Measurements from ENCODE around the gene LRRC28. TPM values are rescaled to one million over a fixed set of nuclear protein-coding genes. Genes with fewer than 3 reads are reported as not detected.

LRRC28 gene
- total RNA-seq, 1 experiment from 2014 or later: 21.4 TPM

DNA sequence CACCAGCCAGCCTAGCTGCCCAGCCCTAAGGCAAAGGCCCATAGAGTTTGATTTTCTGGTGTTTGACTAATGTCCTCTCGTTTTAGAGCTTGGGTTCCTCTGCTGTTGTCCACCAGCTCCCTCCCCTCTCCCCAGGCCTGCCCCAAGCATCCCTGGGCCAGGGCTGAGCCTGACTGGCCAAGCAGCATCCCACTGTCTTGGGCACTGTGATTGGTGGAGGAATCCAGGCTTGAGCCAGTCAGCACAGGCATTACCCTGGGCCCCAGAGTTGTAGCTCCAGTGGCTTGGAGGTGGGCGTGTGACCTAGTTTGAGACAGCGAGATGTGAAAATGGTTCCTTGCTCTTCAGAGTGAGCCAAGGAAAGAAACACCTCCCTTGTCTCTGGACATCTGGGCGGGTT lies 159.2 kb downstream of the LRRC28 start (continued):
- TF ChIP-seq REST (IDR thresholded peaks at IDR 0.05; ENCODE audit: low read depth): no peak

- H3K9me2 ChIP-seq (ENCODE audit: insufficient read depth): no peaks in the 10 kb centered on the region
- H3K27me3 ChIP-seq (ENCODE audit: insufficient read depth, low read length): no peaks in the 10 kb centered on the region
- H3K4me1 ChIP-seq (ENCODE audit: control insufficient read depth in 1 of 2, insufficient read depth in 2 of 2, low read length in 2 of 2): peaks cover 0 to 14% of the 10 kb centered on the region in 2 experiments; a peak in 1 of 4 replicates
- H3K4me3 ChIP-seq (replicated peaks in 1 of 2; ENCODE audit: low read depth in 1 of 2, low read length in 2 of 2): no peak overlapping the region
- RAD21 ChIA-PET (ENCODE audit: low non-redundant PET in 1 of 2, low total read pairs in 2 of 2, uncharacterized antibody in 2 of 2, unreplicated experiment in 2 of 2): no interaction called here
- no peak overlapping the region for H3K27ac ChIP-seq (ENCODE audit: low read depth, low read length)
- no peaks in the 10 kb centered on the region for H3K9me3 ChIP-seq (ENCODE audit: control insufficient read depth in 1 of 2, insufficient read depth in 1 of 2, low read depth in 1 of 2, low read length in 2 of 2)
- H3K4me2 ChIP-seq (ENCODE audit: low read length): no peak overlapping the region
- no TSS peak for BruUV-seq (replicated peaks)
- H3K9ac ChIP-seq (ENCODE audit: low read length): no peak overlapping the region
- CTCF ChIA-PET: interaction anchor here (3.5 kb wide), 1 partner anchor 293 kb away, joined by 62 read pairs; no protein-coding TSS in a partner anchor
- H2AFZ ChIP-seq (ENCODE audit: low read depth, low read length, poor library complexity, severe bottlenecking): no peak overlapping the region
- POLR2A ChIA-PET: no interaction called here
- intact Hi-C loops (cut with micrococcal nuclease): no loop called here
- no peaks in the 10 kb centered on the region for H3K79me2 ChIP-seq (ENCODE audit: insufficient read depth, low read length)
- DNase-seq (ENCODE audit: low read depth, low spot score) (no peak), ATAC-seq (no peak)
- no peaks in the 10 kb centered on the region for H4K20me1 ChIP-seq (ENCODE audit: insufficient read depth)
- TF ChIP-seq TCF7L2 (IDR thresholded peaks at IDR 0.05; ENCODE audit: borderline replicate concordance, extremely low read depth, insufficient read depth, insufficient read length): no peak
- TF ChIP-seq JUND (IDR thresholded peaks at IDR 0.05): no peak
- TF ChIP-seq POLR2AphosphoS5 (IDR thresholded peaks at IDR 0.05; ENCODE audit: low read depth, low read length): no peak
- no peak for TF ChIP-seq REST (IDR thresholded peaks at IDR 0.05; ENCODE audit: low read depth)
- no peak for TF ChIP-seq RAD21 (IDR thresholded peaks at IDR 0.05; ENCODE audit: low read depth)
- TF ChIP-seq, protein P1, sequence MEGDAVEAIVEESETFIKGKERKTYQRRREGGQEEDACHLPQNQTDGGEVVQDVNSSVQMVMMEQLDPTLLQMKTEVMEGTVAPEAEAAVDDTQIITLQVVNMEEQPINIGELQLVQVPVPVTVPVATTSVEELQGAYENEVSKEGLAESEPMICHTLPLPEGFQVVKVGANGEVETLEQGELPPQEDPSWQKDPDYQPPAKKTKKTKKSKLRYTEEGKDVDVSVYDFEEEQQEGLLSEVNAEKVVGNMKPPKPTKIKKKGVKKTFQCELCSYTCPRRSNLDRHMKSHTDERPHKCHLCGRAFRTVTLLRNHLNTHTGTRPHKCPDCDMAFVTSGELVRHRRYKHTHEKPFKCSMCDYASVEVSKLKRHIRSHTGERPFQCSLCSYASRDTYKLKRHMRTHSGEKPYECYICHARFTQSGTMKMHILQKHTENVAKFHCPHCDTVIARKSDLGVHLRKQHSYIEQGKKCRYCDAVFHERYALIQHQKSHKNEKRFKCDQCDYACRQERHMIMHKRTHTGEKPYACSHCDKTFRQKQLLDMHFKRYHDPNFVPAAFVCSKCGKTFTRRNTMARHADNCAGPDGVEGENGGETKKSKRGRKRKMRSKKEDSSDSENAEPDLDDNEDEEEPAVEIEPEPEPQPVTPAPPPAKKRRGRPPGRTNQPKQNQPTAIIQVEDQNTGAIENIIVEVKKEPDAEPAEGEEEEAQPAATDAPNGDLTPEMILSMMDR (IDR thresholded peaks at IDR 0.05 in 2 of 3, conservative IDR thresholded peaks at IDR 0.05 in 1 of 3; ENCODE audit: borderline replicate concordance in 1 of 3, insufficient read depth in 1 of 3, low read depth in 2 of 3, low read length in 2 of 3): no peak
- no peak for TF ChIP-seq ELF1 (IDR thresholded peaks at IDR 0.05; ENCODE audit: borderline replicate concordance, low read depth)
- TF ChIP-seq ZBTB33 (IDR thresholded peaks at IDR 0.05; ENCODE audit: extremely low read depth, insufficient replicate concordance, low read length): no peak
- TF ChIP-seq YY1 (IDR thresholded peaks at IDR 0.05; ENCODE audit: extremely low read depth, insufficient replicate concordance, low read depth, low read length): no peak
- TF ChIP-seq ZFX (IDR thresholded peaks at IDR 0.05): no peak
- TF ChIP-seq, protein P2, sequence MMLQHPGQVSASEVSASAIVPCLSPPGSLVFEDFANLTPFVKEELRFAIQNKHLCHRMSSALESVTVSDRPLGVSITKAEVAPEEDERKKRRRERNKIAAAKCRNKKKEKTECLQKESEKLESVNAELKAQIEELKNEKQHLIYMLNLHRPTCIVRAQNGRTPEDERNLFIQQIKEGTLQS (IDR thresholded peaks at IDR 0.05): no peak
- no peak for TF ChIP-seq SRF (IDR thresholded peaks at IDR 0.05; ENCODE audit: low read depth)
- TF ChIP-seq FOSL1 (IDR thresholded peaks at IDR 0.05; ENCODE audit: low read depth): no peak
- H3K36me3 ChIP-seq (ENCODE audit: control insufficient read depth in 1 of 2, insufficient read depth in 2 of 2, low read length in 2 of 2): no peaks in the 10 kb centered on the region
Observed at GRCh38 chr15:99411234-99411633, 160.0 kb downstream of the LRRC28 start.

Data from HCT116 (cell line).